Neural cell (in vitro differentiated cells): ENCODE measurements around the gene PMEPA1. TPM values are rescaled to one million over a fixed set of nuclear protein-coding genes. Genes with fewer than 3 reads are reported as not detected.

Source experiments
- H2AFZ ChIP-seq: fragments of 200-600, 300-800 bp; sonication (generic), shearing (Covaris generic); 2 replicates; pipeline ENCODE4 v1.6.0; 2014; ENCODE audit warnings: low read depth, mild to moderate bottlenecking, antibody characterized with exemption, low read length, moderate library complexity
- H3F3A ChIP-seq: fragments of 200-600 bp; shearing (Covaris generic); 2 replicates; pipeline ENCODE4 v1.6.1; 2016; ENCODE audit warnings: mild to moderate bottlenecking, moderate library complexity, mixed read lengths, antibody characterized with exemption, low read length; ENCODE audit not compliant: insufficient read depth, poor library complexity, severe bottlenecking
- H3K27ac ChIP-seq: fragments of 200-600, 300-800 bp; sonication (generic), shearing (Covaris generic); 2 replicates; pipeline ENCODE4 v1.5.1; 2014; ENCODE audit warnings: mild to moderate bottlenecking, low read length, moderate library complexity
- H3K27me3 ChIP-seq: fragments of 300-800, 200-600 bp; sonication (generic), shearing (Covaris generic); 2 replicates; pipeline ENCODE4 v1.6.0; 2014; ENCODE audit warnings: mild to moderate bottlenecking, low read depth, low read length, moderate library complexity; ENCODE audit not compliant: insufficient read depth
- H3K36me3 ChIP-seq: fragments of 300-800, 200-600 bp; sonication (generic), shearing (Covaris generic); 2 replicates; pipeline ENCODE4 v1.5.1; 2014; ENCODE audit warnings: mild to moderate bottlenecking, antibody characterized with exemption, low read length, moderate library complexity; ENCODE audit not compliant: insufficient read depth
- H3K4me2 ChIP-seq: fragments of 300-800, 200-600 bp; sonication (generic), shearing (Covaris generic); 2 replicates; pipeline ENCODE4 v1.6.0; 2014; ENCODE audit warnings: mild to moderate bottlenecking, low read length
- H3K4me3 ChIP-seq: fragments of 300-800, 200-600 bp; sonication (generic), shearing (Covaris generic); 2 replicates; pipeline ENCODE4 v1.5.1; 2014; ENCODE audit warnings: mild to moderate bottlenecking, low read length, moderate library complexity
- H3K79me2 ChIP-seq: fragments of 200-600 bp; shearing (Covaris generic); replicated peaks from 2 replicates; pipeline ENCODE4 v1.6.0; 2014; ENCODE audit warnings: mild to moderate bottlenecking, low read length, moderate library complexity; ENCODE audit not compliant: insufficient read depth
- H3K9ac ChIP-seq: fragments of 300-800, 200-600 bp; sonication (generic), shearing (Covaris generic); 2 replicates; pipeline ENCODE4 v1.6.1; 2016; ENCODE audit warnings: mild to moderate bottlenecking, low read length, mixed read lengths
- H3K9me2 ChIP-seq: fragments of 200-600 bp; shearing (Covaris generic); 2 replicates; pipeline ENCODE4 v1.6.1; 2016; ENCODE audit warnings: mild to moderate bottlenecking, low read length, mixed read lengths; ENCODE audit not compliant: insufficient read depth
- H3K9me3 ChIP-seq: fragments of 200-600, 300-800 bp; sonication (generic), shearing (Covaris generic); 2 replicates; pipeline ENCODE4 v1.6.1; 2016; ENCODE audit warnings: mild to moderate bottlenecking, mixed run types, low read length, moderate library complexity, mixed read lengths
- H4K20me1 ChIP-seq: fragments of 200-600 bp; shearing (Covaris generic); 2 replicates; pipeline ENCODE4 v1.6.1; 2016; ENCODE audit warnings: mild to moderate bottlenecking, mixed run types; ENCODE audit not compliant: insufficient read depth
- CTCF ChIP-seq: fragments of 450-650 bp; IDR thresholded peaks from 2 replicates; pipeline ENCODE4 v1.5.1; 2014; ENCODE audit warnings: antibody characterized with exemption, mild to moderate bottlenecking, moderate library complexity; ENCODE audit not compliant: poor library complexity, severe bottlenecking
- EP300 ChIP-seq: fragments of 450-650 bp; conservative IDR thresholded peaks from 2 replicates; pipeline ENCODE4 v1.6.1; 2014; ENCODE audit warnings: antibody characterized with exemption, mild to moderate bottlenecking, moderate library complexity; ENCODE audit not compliant: poor library complexity, severe bottlenecking
- EZH2 ChIP-seq: fragments of 200-600, 300-800 bp; shearing (Covaris generic), sonication (generic); IDR thresholded peaks from 2 replicates; pipeline ENCODE4 v1.6.1; 2014; ENCODE audit warnings: antibody characterized with exemption, low read length, borderline replicate concordance, mild to moderate bottlenecking; ENCODE audit not compliant: insufficient read depth, poor library complexity, severe bottlenecking
- MXI1 ChIP-seq: fragments of 450-650 bp; conservative IDR thresholded peaks from 2 replicates; pipeline ENCODE4 v1.6.1; 2014; ENCODE audit warnings: antibody characterized with exemption, mild to moderate bottlenecking; ENCODE audit not compliant: poor library complexity, severe bottlenecking
- POLR2AphosphoS5 ChIP-seq: IDR thresholded peaks from 2 replicates; pipeline ENCODE4 v1.6.1; 2012
- RAD21 ChIP-seq: fragments of 450-650 bp; conservative IDR thresholded peaks from 2 replicates; pipeline ENCODE4 v1.6.1; 2014; ENCODE audit warnings: antibody characterized with exemption, mild to moderate bottlenecking, moderate library complexity
- REST ChIP-seq: IDR thresholded peaks from 2 replicates; pipeline ENCODE4 v1.6.1; 2012; ENCODE audit warnings: borderline replicate concordance
- SMC3 ChIP-seq: fragments of 450-650 bp; conservative IDR thresholded peaks from 2 replicates; pipeline ENCODE4 v1.6.1; 2014; ENCODE audit warnings: antibody characterized with exemption, mild to moderate bottlenecking, moderate library complexity; ENCODE audit not compliant: poor library complexity
- TAF1 ChIP-seq: IDR thresholded peaks from 2 replicates; pipeline ENCODE4 v1.6.1; 2012; ENCODE audit warnings: low read depth
- polyA plus RNA-seq: library from polyadenylated mRNA; depleted of rRNA; stranded (reverse); fragments of >200 nt; gene quantifications from 2 replicates; pipeline ENCODE4 v1.2.3, GENCODE V29; 2014

Gene PMEPA1
- polyA plus RNA-seq, 1 donor from 2014 or later, result 5.0 TPM

- no peaks in the 10 kb centered on the region for H3K9me2 ChIP-seq
- no peak overlapping the region for H3K9ac ChIP-seq
- no peaks in the 10 kb centered on the region for H4K20me1 ChIP-seq
- H3K79me2 ChIP-seq, result peaks cover 3% of the 10 kb centered on the region
- H3K4me3 ChIP-seq, result no peak overlapping the region
- H3K9me3 ChIP-seq, result no peaks in the 10 kb centered on the region
- H3K4me2 ChIP-seq, result no peak overlapping the region
- no peaks in the 10 kb centered on the region for H3F3A ChIP-seq
- H3K36me3 ChIP-seq, result no peaks in the 10 kb centered on the region
- TF ChIP-seq RAD21, result no peak
- no peak for TF ChIP-seq CTCF
- TF ChIP-seq POLR2AphosphoS5, result no peak
- no peak for TF ChIP-seq TAF1
- no peak for TF ChIP-seq REST
- TF ChIP-seq SMC3, result no peak
- no peak for TF ChIP-seq EZH2
- no peak for TF ChIP-seq EP300
- TF ChIP-seq MXI1, result no peak
- H3K27ac ChIP-seq, result no peak overlapping the region
- H2AFZ ChIP-seq, result no peak overlapping the region
- H3K27me3 ChIP-seq, result no peaks in the 10 kb centered on the region
Observed at GRCh38 chr20:57665589-57665971, 44.2 kb downstream of the PMEPA1 start.

- Histone ChIP-seq H3K9ac (no peak overlapping the region), H3F3A (no peaks in the 10 kb centered on the region), H3K27ac (no peak overlapping the region), H2AFZ (no peak overlapping the region), H3K4me3 (no peak overlapping the region), H3K79me2 (no peaks in the 10 kb centered on the region), H4K20me1 (no peaks in the 10 kb centered on the region), H3K9me3 (no peaks in the 10 kb centered on the region), H3K9me2 (no peaks in the 10 kb centered on the region), H3K4me2 (no peak overlapping the region), H3K36me3 (no peaks in the 10 kb centered on the region), H3K27me3 (no peaks in the 10 kb centered on the region)
- TF ChIP-seq SMC3 (no peak), TAF1 (no peak), EZH2 (no peak), EP300 (no peak), REST (no peak), CTCF (no peak), RAD21 (no peak), POLR2AphosphoS5 (no peak), MXI1 (no peak)
Observed at GRCh38 chr20:57664924-57665588, 44.8 kb downstream of the PMEPA1 start.
